SK-N-SH treated with all-trans-retinoic acid at 6 μM for 48 hours (cell line): ENCODE data around the gene RPL32.

ENCODE experiments used
- BACH2 ChIP-seq: fragments of 250-450 bp; sonication (Bioruptor Pico); IDR thresholded peaks from 2 replicates; pipeline ENCODE4 v1.9.0; 2021; ENCODE audit warnings: mild to moderate bottlenecking, borderline replicate concordance
- CSDC2 ChIP-seq: fragments of 250-450 bp; sonication (Bioruptor Pico); IDR thresholded peaks from 2 replicates; pipeline ENCODE4 v1.5.0; 2020; ENCODE audit warnings: mild to moderate bottlenecking, moderate library complexity
- GLIS3 ChIP-seq: fragments of 250-450 bp; sonication (Bioruptor Pico); IDR thresholded peaks from 2 replicates; pipeline ENCODE4 v1.5.0; 2020; ENCODE audit warnings: mild to moderate bottlenecking, moderate library complexity
- PATZ1 ChIP-seq: fragments of 250-450 bp; sonication (Bioruptor Pico); IDR thresholded peaks from 2 replicates; pipeline ENCODE4 v1.8.0; 2020; ENCODE audit warnings: mild to moderate bottlenecking, moderate library complexity, borderline replicate concordance
- RARB ChIP-seq: fragments of 250-450 bp; sonication (Bioruptor Pico); IDR thresholded peaks from 2 replicates; pipeline ENCODE4 v1.8.0; 2021; ENCODE audit warnings: mild to moderate bottlenecking, moderate library complexity
- SNAI2 ChIP-seq: fragments of 250-450 bp; sonication (Bioruptor Pico); IDR thresholded peaks from 2 replicates; pipeline ENCODE4 v1.5.0; 2020; ENCODE audit warnings: mild to moderate bottlenecking, moderate library complexity
- TCF4 ChIP-seq: fragments of 250-450 bp; sonication (Bioruptor Pico); IDR thresholded peaks from 2 replicates; pipeline ENCODE4 v1.8.0; 2021; ENCODE audit warnings: mild to moderate bottlenecking, moderate library complexity, borderline replicate concordance
- TOX ChIP-seq: fragments of 250-450 bp; sonication (Bioruptor Pico); IDR thresholded peaks from 2 replicates; pipeline ENCODE4 v1.8.0; 2021; ENCODE audit warnings: mild to moderate bottlenecking, moderate library complexity, borderline replicate concordance
- TSHZ2 ChIP-seq: fragments of 250-450 bp; sonication (Bioruptor Pico); IDR thresholded peaks from 2 replicates; pipeline ENCODE4 v1.5.0; 2020; ENCODE audit warnings: mild to moderate bottlenecking, moderate library complexity
- ZC3H10 ChIP-seq: fragments of 250-450 bp; sonication (Bioruptor Pico); IDR thresholded peaks from 2 replicates; pipeline ENCODE4 v1.5.1; 2021; ENCODE audit warnings: mild to moderate bottlenecking, moderate library complexity
- ZFP3 ChIP-seq: fragments of 250-450 bp; sonication (Bioruptor Pico); IDR thresholded peaks from 2 replicates; pipeline ENCODE4 v1.5.0; 2020; ENCODE audit warnings: mild to moderate bottlenecking, moderate library complexity
- ZFP30 ChIP-seq: fragments of 450-650 bp; formaldehyde crosslinking; IDR thresholded peaks from 2 replicates; pipeline ENCODE4 v1.5.0; 2022; ENCODE audit warnings: mild to moderate bottlenecking, moderate library complexity
- ZNF8 ChIP-seq: fragments of 450-650 bp; formaldehyde crosslinking; IDR thresholded peaks from 2 replicates; pipeline ENCODE4 v1.5.0; 2020; ENCODE audit warnings: mild to moderate bottlenecking, moderate library complexity

GRCh38 chr3:12833222-12834161, 7.9 kb downstream of the RPL32 start:
- no peak for TF ChIP-seq PATZ1
- no peak for TF ChIP-seq BACH2 (CRISPR knock-in tag)
- no peak for TF ChIP-seq ZFP30 (CRISPR knock-in tag)
- TF ChIP-seq RARB (CRISPR knock-in tag) = no peak
- no peak for TF ChIP-seq ZNF8
- no peak for TF ChIP-seq TOX (CRISPR knock-in tag)
- TF ChIP-seq ZFP3 (CRISPR knock-in tag) = no peak
- no peak for TF ChIP-seq ZC3H10 (CRISPR knock-in tag)
- TF ChIP-seq SNAI2 (CRISPR knock-in tag) = no peak
- TF ChIP-seq TCF4 (CRISPR knock-in tag) = no peak
- no peak for TF ChIP-seq TSHZ2 (CRISPR knock-in tag)
- no peak for TF ChIP-seq GLIS3 (CRISPR knock-in tag)
- no peak for TF ChIP-seq CSDC2
